Mesenchymal stem cell (in vitro differentiated cells and primary cell): Measurements from ENCODE around the gene SLC16A4.

Experiments used
- DNase-seq: peaks from one replicate; pipeline ENCODE4 v3.0.0-alpha.2; 2013
- H2AFZ ChIP-seq: one replicate; pipeline ENCODE4 v1.6.1; 2013; ENCODE audit warnings: low read depth, mild to moderate bottlenecking, control low read depth, inconsistent platforms, low read length, moderate library complexity
- H2AK5ac ChIP-seq: 2 replicates; pipeline ENCODE4 v1.6.1; 2013; ENCODE audit warnings: low read length, moderate library complexity, mild to moderate bottlenecking, inconsistent platforms; ENCODE audit not compliant: severe bottlenecking
- H2BK120ac ChIP-seq: one replicate; pipeline ENCODE4 v1.6.1; 2013; ENCODE audit warnings: low read depth, mild to moderate bottlenecking, inconsistent platforms, low read length, moderate library complexity
- H2BK12ac ChIP-seq, 2 experiments: one replicate each; pipeline ENCODE4 v1.6.1; 2013; ENCODE audit warnings: inconsistent platforms in 2 of 2, low read length in 2 of 2, mild to moderate bottlenecking in 2 of 2, moderate library complexity in 2 of 2, control low read depth in 1 of 2
- H2BK15ac ChIP-seq: one replicate; pipeline ENCODE4 v1.6.1; 2013; ENCODE audit warnings: mild to moderate bottlenecking, low read depth, inconsistent platforms; ENCODE audit not compliant: poor library complexity, severe bottlenecking
- H2BK5ac ChIP-seq: 2 replicates; pipeline ENCODE4 v1.6.1; 2013; ENCODE audit warnings: low read depth, mild to moderate bottlenecking, low read length, control low read depth, inconsistent platforms; ENCODE audit not compliant: poor library complexity, severe bottlenecking
- H3K14ac ChIP-seq, 2 experiments: one replicate each; pipeline ENCODE4 v1.6.1; 2013; ENCODE audit warnings: inconsistent platforms in 2 of 2, low read length in 2 of 2, control low read depth in 1 of 2, mild to moderate bottlenecking in 1 of 2, moderate library complexity in 1 of 2
- H3K18ac ChIP-seq, 2 experiments: one replicate each; pipeline ENCODE4 v1.6.1; 2013; ENCODE audit warnings: inconsistent platforms in 2 of 2, low read length in 2 of 2, control low read depth in 1 of 2, low read depth in 1 of 2, mild to moderate bottlenecking in 1 of 2
- H3K23ac ChIP-seq, 2 experiments: one replicate each; pipeline ENCODE4 v1.6.1; 2013; ENCODE audit warnings: inconsistent platforms in 2 of 2, low read length in 2 of 2, mild to moderate bottlenecking in 2 of 2, moderate library complexity in 2 of 2, control low read depth in 1 of 2
- H3K27ac ChIP-seq: 2 replicates; pipeline ENCODE4 v1.5.1; 2013; ENCODE audit warnings: mild to moderate bottlenecking, moderate library complexity, low read length, control low read depth, inconsistent platforms; ENCODE audit not compliant: poor library complexity, severe bottlenecking
- H3K27me3 ChIP-seq, 2 experiments: 2 replicates each; pipeline versions ENCODE4 v1.6.1 to v1.7.0; 2013; ENCODE audit warnings: low read length in 2 of 2, mild to moderate bottlenecking in 2 of 2, moderate library complexity in 2 of 2, control low read depth in 1 of 2, inconsistent platforms in 1 of 2; ENCODE audit not compliant: control insufficient read depth in 1 of 2, insufficient read depth in 1 of 2
- H3K36me3 ChIP-seq, 2 experiments: 2 replicates each; pipeline versions ENCODE4 v1.6.1 to v1.7.0; 2013; ENCODE audit warnings: low read length in 2 of 2, control low read depth in 1 of 2, inconsistent platforms in 1 of 2, low read depth in 1 of 2, mild to moderate bottlenecking in 1 of 2; ENCODE audit not compliant: insufficient read depth in 2 of 2, control insufficient read depth in 1 of 2
- H3K4ac ChIP-seq, 2 experiments: one replicate each; pipeline ENCODE4 v1.6.1; 2013; ENCODE audit warnings: inconsistent platforms in 2 of 2, low read length in 2 of 2, mild to moderate bottlenecking in 2 of 2, moderate library complexity in 2 of 2, control low read depth in 1 of 2, low read depth in 1 of 2
- H3K4me1 ChIP-seq: 2 replicates; pipeline ENCODE4 v1.6.1; 2013; ENCODE audit warnings: low read depth, low read length, control low read depth; ENCODE audit not compliant: control insufficient read depth, insufficient read depth
- H3K4me2 ChIP-seq: 2 replicates; pipeline ENCODE4 v1.6.1; 2013; ENCODE audit warnings: low read length, mild to moderate bottlenecking, inconsistent platforms; ENCODE audit not compliant: poor library complexity, severe bottlenecking
- H3K4me3 ChIP-seq, 2 experiments: 2 replicates each; pipeline versions ENCODE4 v1.5.1 to v1.7.0; 2013; ENCODE audit warnings: low read length in 2 of 2, mild to moderate bottlenecking in 2 of 2, control low read depth in 1 of 2, low read depth in 1 of 2; ENCODE audit not compliant: insufficient read depth in 1 of 2
- H3K79me1 ChIP-seq: replicated peaks from 2 replicates; pipeline ENCODE4 v1.6.1; 2013; ENCODE audit warnings: mild to moderate bottlenecking, control low read depth, low read length, inconsistent platforms; ENCODE audit not compliant: poor library complexity, severe bottlenecking
- H3K9ac ChIP-seq: 2 replicates; pipeline ENCODE4 v1.7.0; 2013; ENCODE audit warnings: mild to moderate bottlenecking, low read length, moderate library complexity
- H3K9me3 ChIP-seq: 2 replicates; pipeline ENCODE4 v1.7.0; 2013; ENCODE audit warnings: mild to moderate bottlenecking, low read length; ENCODE audit not compliant: control insufficient read depth
- H4K8ac ChIP-seq: one replicate; pipeline ENCODE4 v1.6.1; 2013; ENCODE audit warnings: inconsistent platforms, mild to moderate bottlenecking, low read length, moderate library complexity
- H4K91ac ChIP-seq: one replicate; pipeline ENCODE4 v1.6.1; 2013; ENCODE audit warnings: mild to moderate bottlenecking, low read length, inconsistent platforms
- WGBS: methylation state at CpG from one replicate; pipeline ENCODE4 v1.1.7; 2013; ENCODE audit warnings: mixed read lengths; 5-methylcytosine and 5-hydroxymethylcytosine counted together

The SLC16A4 gene

DNA sequence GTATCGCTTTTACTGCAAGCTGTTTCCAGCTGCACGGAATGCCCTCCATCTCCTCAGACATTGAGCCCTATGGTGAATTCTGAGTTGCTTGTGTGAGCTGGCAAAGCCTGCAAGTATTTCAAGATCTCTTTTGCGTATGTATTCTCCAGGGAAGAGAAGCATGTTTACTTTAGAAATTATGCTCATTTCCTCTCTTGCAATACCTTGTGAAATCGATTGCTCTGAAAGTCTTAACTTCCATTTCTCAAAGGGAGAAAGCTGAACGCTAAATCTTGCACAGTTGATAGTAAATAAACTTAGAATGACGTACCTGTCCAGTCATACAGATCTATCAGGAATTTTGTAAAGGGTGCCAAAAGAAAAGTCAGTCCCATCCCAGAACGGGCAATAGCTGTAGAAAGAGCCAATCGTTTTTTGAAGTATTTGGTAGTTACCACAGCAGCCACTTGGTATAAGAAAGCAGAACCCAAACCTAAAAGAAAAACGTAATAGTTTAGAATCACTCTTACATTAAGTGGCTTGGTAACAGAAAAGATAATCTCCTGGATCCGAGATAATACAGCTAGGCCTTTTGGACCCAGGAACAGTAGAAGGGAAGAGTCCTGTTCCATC is 10.0 kb downstream of the SLC16A4 start:
- H2BK15ac ChIP-seq, result no peak overlapping the region
- 83% methylated on average over 7 of the region's 10 CpGs for WGBS
- H3K27me3 ChIP-seq, result no peaks in the 10 kb centered on the region
- H3K36me3 ChIP-seq, result peaks cover 17 to 47% of the 10 kb centered on the region in 2 experiments
- H2BK12ac ChIP-seq, result no peak overlapping the region
- no peak overlapping the region for H2AFZ ChIP-seq
- no peaks in the 10 kb centered on the region for H3K9me3 ChIP-seq
- no peak overlapping the region for H3K18ac ChIP-seq
- no peak overlapping the region for H3K14ac ChIP-seq
- no peak overlapping the region for H3K23ac ChIP-seq
- H2BK5ac ChIP-seq, result no peak overlapping the region
- H3K9ac ChIP-seq, result peak overlapping the region; percentile 15
- peak; percentile 88 for DNase-seq
- no peak overlapping the region for H3K4me3 ChIP-seq
- peaks cover 1% of the 10 kb centered on the region for H3K4me1 ChIP-seq
- no peak overlapping the region for H3K27ac ChIP-seq
- no peak overlapping the region for H4K8ac ChIP-seq
- H3K4ac ChIP-seq, result no peak overlapping the region
- H2BK120ac ChIP-seq, result no peak overlapping the region
- H4K91ac ChIP-seq, result no peak overlapping the region
- H2AK5ac ChIP-seq, result no peak overlapping the region
- peaks cover 19% of the 10 kb centered on the region for H3K79me1 ChIP-seq
- no peak overlapping the region for H3K4me2 ChIP-seq

DNA sequence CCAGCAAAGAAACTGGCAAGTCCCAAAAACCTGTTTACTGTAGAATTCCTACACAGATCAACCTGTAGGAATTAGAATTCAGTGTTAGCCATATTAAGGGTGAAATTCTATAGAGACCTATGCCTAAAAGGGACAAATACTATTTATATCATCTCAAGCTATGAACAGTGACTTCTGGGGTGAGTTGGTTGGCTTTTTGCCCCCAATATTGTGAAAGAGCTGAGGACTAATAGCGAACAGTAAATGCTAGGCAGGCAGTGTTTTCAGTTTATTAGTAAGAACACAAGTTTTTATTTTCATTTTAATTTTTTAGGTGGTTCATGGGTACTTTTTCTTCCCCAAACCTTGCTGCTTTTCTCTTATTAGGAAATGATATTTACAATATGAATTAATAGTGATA is 15.3 kb downstream of the SLC16A4 start:
- no peaks in the 10 kb centered on the region for H3K4me1 ChIP-seq
- H4K8ac ChIP-seq, result no peak overlapping the region
- H2BK5ac ChIP-seq, result no peak overlapping the region
- H3K4me2 ChIP-seq, result no peak overlapping the region
- no peak overlapping the region for H3K18ac ChIP-seq
- H2BK120ac ChIP-seq, result no peak overlapping the region
- no peak overlapping the region for H3K14ac ChIP-seq
- no peak overlapping the region for H2BK12ac ChIP-seq
- no peak overlapping the region for H2BK15ac ChIP-seq
- peaks cover 13% of the 10 kb centered on the region for H3K79me1 ChIP-seq
- no peak overlapping the region for H3K4ac ChIP-seq
- H3K27ac ChIP-seq, result no peak overlapping the region
- H3K9me3 ChIP-seq, result no peaks in the 10 kb centered on the region
- peaks cover 17 to 64% of the 10 kb centered on the region in 2 experiments for H3K36me3 ChIP-seq
- WGBS, result 100% methylated on average over 1 of the region's 1 CpG
- H2AK5ac ChIP-seq, result no peak overlapping the region
- DNase-seq, result no peak
- no peak overlapping the region for H4K91ac ChIP-seq
- H3K27me3 ChIP-seq, result no peaks in the 10 kb centered on the region
- no peak overlapping the region for H3K9ac ChIP-seq
- no peak overlapping the region for H3K23ac ChIP-seq
- H3K4me3 ChIP-seq, result no peak overlapping the region
- H2AFZ ChIP-seq, result no peak overlapping the region

DNA sequence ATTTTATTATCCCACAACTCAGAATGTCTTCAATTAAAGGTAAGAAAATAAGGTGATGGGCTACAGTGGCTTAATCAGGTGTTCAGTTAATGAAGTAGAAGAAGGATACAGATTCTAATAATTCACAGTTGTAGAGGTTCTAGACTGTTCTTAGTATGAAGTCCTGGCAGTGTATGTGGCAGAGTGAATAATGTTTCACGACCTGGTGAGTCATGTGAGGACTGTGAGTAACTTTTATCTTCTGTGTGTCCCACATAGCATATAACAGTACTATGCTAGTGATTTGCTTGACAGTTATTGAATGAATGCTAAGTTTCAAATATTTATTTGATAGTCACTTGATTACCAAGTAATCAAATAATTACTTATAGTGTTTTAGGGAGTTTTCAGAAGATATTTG is 20.0 kb downstream of the SLC16A4 start:
- 13% methylated on average over 1 of the region's 1 CpG for WGBS
- no peak overlapping the region for H3K23ac ChIP-seq
- no peak overlapping the region for H4K91ac ChIP-seq
- no peak overlapping the region for H2AK5ac ChIP-seq
- H3K4me1 ChIP-seq, result no peaks in the 10 kb centered on the region
- no peak overlapping the region for H3K27ac ChIP-seq
- DNase-seq, result peak; percentile 73
- no peak overlapping the region for H2BK15ac ChIP-seq
- H4K8ac ChIP-seq, result no peak overlapping the region
- H2AFZ ChIP-seq, result no peak overlapping the region
- H2BK12ac ChIP-seq, result no peak overlapping the region
- H3K9me3 ChIP-seq, result no peaks in the 10 kb centered on the region
- H3K4me2 ChIP-seq, result no peak overlapping the region
- no peak overlapping the region for H3K4me3 ChIP-seq
- peaks cover 15 to 39% of the 10 kb centered on the region in 2 experiments for H3K36me3 ChIP-seq
- H3K27me3 ChIP-seq, result no peaks in the 10 kb centered on the region
- no peak overlapping the region for H3K4ac ChIP-seq
- H2BK5ac ChIP-seq, result no peak overlapping the region
- H3K18ac ChIP-seq, result no peak overlapping the region
- H2BK120ac ChIP-seq, result no peak overlapping the region
- H3K79me1 ChIP-seq, result peaks cover 16% of the 10 kb centered on the region
- no peak overlapping the region for H3K14ac ChIP-seq
- H3K9ac ChIP-seq, result peak overlapping the region; percentile 17

DNA sequence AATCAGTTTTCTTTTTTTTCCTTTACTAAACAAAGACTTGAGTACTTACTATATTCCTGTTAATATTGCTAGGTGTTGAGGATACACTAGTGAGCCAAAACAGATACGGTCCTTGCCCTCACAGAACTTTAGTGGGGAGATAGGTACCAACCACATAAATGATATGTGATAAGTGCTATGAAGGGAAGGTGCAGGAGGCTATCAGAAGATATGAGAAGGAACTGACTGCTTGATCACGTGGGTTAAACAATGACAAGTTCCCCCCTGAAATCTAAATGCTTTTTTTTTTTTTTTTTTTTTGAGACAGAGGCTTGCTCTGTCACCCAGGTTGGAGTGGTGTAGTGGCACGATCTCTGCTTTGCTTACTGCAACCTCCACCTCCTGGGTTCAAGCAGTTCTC is 26.6 kb downstream of the SLC16A4 start:
- Histone ChIP-seq H3K4me1 (no peaks in the 10 kb centered on the region), H3K79me1 (peaks cover 12% of the 10 kb centered on the region), H3K27ac (no peak overlapping the region), H3K36me3 (peaks cover 13 to 29% of the 10 kb centered on the region in 2 experiments), H2AK5ac (no peak overlapping the region), H2BK15ac (no peak overlapping the region), H3K9me3 (no peaks in the 10 kb centered on the region), H2BK120ac (no peak overlapping the region), H3K4ac (no peak overlapping the region), H3K4me3 (no peak overlapping the region), H3K18ac (no peak overlapping the region), H3K27me3 (no peaks in the 10 kb centered on the region), H3K9ac (no peak overlapping the region), H2BK5ac (no peak overlapping the region), H3K4me2 (no peak overlapping the region), H4K8ac (no peak overlapping the region), H3K23ac (no peak overlapping the region), H2AFZ (no peak overlapping the region), H4K91ac (no peak overlapping the region), H2BK12ac (no peak overlapping the region), H3K14ac (no peak overlapping the region)
- DNase-seq, result no peak
- WGBS, result 100% methylated on average over 2 of the region's 3 CpGs
